HepG2 (cell line): ENCODE measurements around the gene PPP4C. TPM values are rescaled to one million over a fixed set of nuclear protein-coding genes. Genes with fewer than 3 reads are reported as not detected.

ENCODE experiments used
- AGO1 ChIP-seq: fragments of 200-400 bp; formaldehyde crosslinking; IDR thresholded peaks from 2 replicates; pipeline ENCODE4 v1.6.1; 2017; ENCODE audit warnings: mild to moderate bottlenecking, low read depth, low read length, moderate library complexity; ENCODE audit not compliant: poor library complexity, severe bottlenecking
- ARID3A ChIP-seq: IDR thresholded peaks from 2 replicates; pipeline ENCODE4 v1.6.1; 2012; ENCODE audit warnings: low read depth, low read length, improper control_type of control experiment
- BORCS8-MEF2B ChIP-seq: sonication (generic); formaldehyde crosslinking; IDR thresholded peaks from 2 replicates; pipeline ENCODE4 v1.8.0; 2022; ENCODE audit warnings: mild to moderate bottlenecking, missing genetic modification reagents
- HMGA1 ChIP-seq: sonication (generic); formaldehyde crosslinking; conservative IDR thresholded peaks from 2 replicates; pipeline ENCODE4 v1.4.0; 2020; ENCODE audit warnings: missing genetic modification reagents
- HNRNPK ChIP-seq: fragments of 200-400 bp; formaldehyde crosslinking; IDR thresholded peaks from 2 replicates; pipeline ENCODE4 v1.6.1; 2018; ENCODE audit warnings: low read length, low read depth, moderate library complexity, mild to moderate bottlenecking; ENCODE audit not compliant: poor library complexity, severe bottlenecking
- MAFK ChIP-seq, 2 experiments: IDR thresholded peaks in 1 of 2; conservative IDR thresholded peaks in 1 of 2; 2 replicates each; pipeline ENCODE4 v1.6.1; 2011; ENCODE audit warnings: improper control_type of control experiment in 2 of 2, low read length in 2 of 2
- MIXL1 ChIP-seq: IDR thresholded peaks from 2 replicates; pipeline ENCODE4 v1.6.1; 2016
- PTBP1 ChIP-seq: fragments of 200-400 bp; formaldehyde crosslinking; IDR thresholded peaks from 2 replicates; pipeline ENCODE4 v1.6.1; 2018; ENCODE audit warnings: low read length, low read depth; ENCODE audit not compliant: poor library complexity, severe bottlenecking
- RARG ChIP-seq: sonication (generic); formaldehyde crosslinking; IDR thresholded peaks from 2 replicates; pipeline ENCODE4 v1.4.0; 2020; ENCODE audit warnings: low read depth, mild to moderate bottlenecking, missing genetic modification reagents
- WIZ ChIP-seq: sonication (generic); formaldehyde crosslinking; IDR thresholded peaks from 2 replicates; pipeline ENCODE4 v1.5.1; 2020; ENCODE audit warnings: mild to moderate bottlenecking, missing genetic modification reagents
- ZBTB38 ChIP-seq: sonication (generic); formaldehyde crosslinking; IDR thresholded peaks from 2 replicates; pipeline ENCODE4 v1.5.1; 2020; ENCODE audit warnings: mild to moderate bottlenecking, missing genetic modification reagents
- ZFP62 ChIP-seq: sonication (generic); formaldehyde crosslinking; IDR thresholded peaks from 2 replicates; pipeline ENCODE4 v1.4.0; 2020; ENCODE audit warnings: missing genetic modification reagents
- ZNF143 ChIP-seq: sonication (generic); formaldehyde crosslinking; IDR thresholded peaks from 2 replicates; pipeline ENCODE4 v1.4.0; 2020; ENCODE audit warnings: missing genetic modification reagents
- ZNF207 ChIP-seq: fragments of 450-650 bp; IDR thresholded peaks from 2 replicates; pipeline ENCODE4 v1.6.1; 2016; ENCODE audit warnings: antibody characterized with exemption, borderline replicate concordance
- ZNF407 ChIP-seq: sonication (generic); formaldehyde crosslinking; IDR thresholded peaks from one replicate; pipeline ENCODE4 v1.5.1; 2020; ENCODE audit warnings: mild to moderate bottlenecking, missing genetic modification reagents; ENCODE audit errors: not compliant biosample characterization
- ZNF510 ChIP-seq: sonication (generic); formaldehyde crosslinking; IDR thresholded peaks from 2 replicates; pipeline ENCODE4 v1.4.0; 2020; ENCODE audit warnings: low read depth, mild to moderate bottlenecking, missing genetic modification reagents
- ZNF720 ChIP-seq: sonication (generic); formaldehyde crosslinking; IDR thresholded peaks from 2 replicates; pipeline ENCODE4 v1.4.0; 2020; ENCODE audit warnings: missing genetic modification reagents
- polyA plus RNA-seq, 8 experiments: library from polyadenylated mRNA; depleted of rRNA in 3 of 8; stranded (reverse) in 7 of 8; unstranded in 1 of 8; fragments of >200 nt; fragmentation: Illumina TruSeq in 4 of 8; extraction: Trizol in 4 of 8; gene quantifications; 2 replicates each; pipeline versions ENCODE4 v1.2.1 to v1.2.3, GENCODE V29; 2011 to 2016; ENCODE audit warnings: low read depth in 4 of 8, missing spikeins in 1 of 8, mixed read lengths in 1 of 8; ENCODE audit not compliant: insufficient read depth in 1 of 8
- total RNA-seq, 5 experiments: library from RNA; depleted of rRNA; stranded (reverse); fragments of >200 nt; fragmentation: Illumina TruSeq; extraction: Trizol; gene quantifications; 2 replicates each; pipeline ENCODE4 v1.2.3, GENCODE V29; 2016; ENCODE audit warnings: low read depth in 1 of 5
- TF ChIP-seq, protein P1 (sequence below): IDR thresholded peaks from 2 replicates; pipeline ENCODE4 v1.6.1; 2018; ENCODE audit warnings: missing genetic modification reagents, mild to moderate bottlenecking, missing compliant biosample characterization

The PPP4C gene
- total and polyA plus RNA-seq, 2 of the 13 experiments (the other 11 are each of a cell fraction or from before 2014, with no cell fraction given): 176 to 220 TPM

DNA sequence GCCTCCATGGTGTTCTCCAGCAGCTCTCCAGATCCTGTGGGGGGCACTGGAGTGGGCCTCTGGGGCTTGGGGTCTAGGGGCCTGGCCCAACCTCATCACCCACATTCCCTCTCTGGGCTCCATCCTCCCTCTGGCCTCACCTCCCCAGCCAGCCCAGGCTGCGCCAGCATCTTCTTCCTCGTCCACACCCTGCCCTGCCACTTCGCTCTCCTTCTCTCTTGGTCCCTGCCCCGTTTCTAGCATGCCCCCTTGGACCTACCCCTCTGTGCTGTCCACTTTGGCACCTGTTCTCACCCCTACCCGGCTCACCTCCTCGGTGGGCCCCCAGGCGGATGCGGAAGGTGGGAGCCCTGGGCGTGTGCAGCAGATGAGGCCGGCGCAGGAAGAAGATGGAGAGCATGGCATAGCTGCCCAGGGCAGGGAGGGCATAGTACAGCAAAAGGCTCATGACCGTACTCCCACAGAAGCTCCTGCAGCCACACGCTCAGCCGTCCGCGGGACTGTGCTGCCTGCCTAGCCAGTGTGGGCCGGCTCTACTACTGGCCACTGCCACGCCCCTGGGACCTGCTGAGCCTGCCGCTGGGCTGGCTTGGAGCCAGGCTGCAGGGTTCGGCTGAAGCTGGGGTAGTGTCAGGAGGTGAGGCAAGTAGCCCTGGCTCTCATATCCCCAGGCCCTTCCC lies 37.4 kb downstream of the PPP4C start, which contains the start of gene GDPD3 (continued):
- TF ChIP-seq AGO1 (peak; percentile 23), ZNF143 (0 out of 2 replicates have a peak, but pooled peaks have one; percentile 4), PTBP1 (peak; percentile 4), MAFK (conservative IDR thresholded peaks at IDR 0.05 in 1 of 2, IDR thresholded peaks at IDR 0.05 in 1 of 2; ENCODE audit: low read length in 2 of 2) (no peak), HMGA1 (CRISPR knock-in tag) (no peak), ZFP62 (CRISPR knock-in tag) (no peak), HNRNPK (peak; percentile 0), ARID3A (no peak), RARG (no peak), BORCS8-MEF2B (CRISPR knock-in tag) (no peak), ZNF407 (CRISPR knock-in tag) (no peak), ZNF207 (no peak), ZNF510 (CRISPR knock-in tag) (no peak), ZNF720 (CRISPR knock-in tag) (no peak), WIZ (no peak), ZBTB38 (CRISPR knock-in tag) (peak; percentile 92), MIXL1 (no peak)
- TF ChIP-seq, protein P1, sequence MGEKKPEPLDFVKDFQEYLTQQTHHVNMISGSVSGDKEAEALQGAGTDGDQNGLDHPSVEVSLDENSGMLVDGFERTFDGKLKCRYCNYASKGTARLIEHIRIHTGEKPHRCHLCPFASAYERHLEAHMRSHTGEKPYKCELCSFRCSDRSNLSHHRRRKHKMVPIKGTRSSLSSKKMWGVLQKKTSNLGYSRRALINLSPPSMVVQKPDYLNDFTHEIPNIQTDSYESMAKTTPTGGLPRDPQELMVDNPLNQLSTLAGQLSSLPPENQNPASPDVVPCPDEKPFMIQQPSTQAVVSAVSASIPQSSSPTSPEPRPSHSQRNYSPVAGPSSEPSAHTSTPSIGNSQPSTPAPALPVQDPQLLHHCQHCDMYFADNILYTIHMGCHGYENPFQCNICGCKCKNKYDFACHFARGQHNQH: no peak
